GM18861 (cell line): Measurements from ENCODE around the gene PLCD3.

Experiments
- ATAC-seq: cut with Tn5 transposase; IDR thresholded peaks from one replicate; pipeline ENCODE4 v1.9.1; 2021; ENCODE audit not compliant: unreplicated experiment

Gene PLCD3

DNA sequence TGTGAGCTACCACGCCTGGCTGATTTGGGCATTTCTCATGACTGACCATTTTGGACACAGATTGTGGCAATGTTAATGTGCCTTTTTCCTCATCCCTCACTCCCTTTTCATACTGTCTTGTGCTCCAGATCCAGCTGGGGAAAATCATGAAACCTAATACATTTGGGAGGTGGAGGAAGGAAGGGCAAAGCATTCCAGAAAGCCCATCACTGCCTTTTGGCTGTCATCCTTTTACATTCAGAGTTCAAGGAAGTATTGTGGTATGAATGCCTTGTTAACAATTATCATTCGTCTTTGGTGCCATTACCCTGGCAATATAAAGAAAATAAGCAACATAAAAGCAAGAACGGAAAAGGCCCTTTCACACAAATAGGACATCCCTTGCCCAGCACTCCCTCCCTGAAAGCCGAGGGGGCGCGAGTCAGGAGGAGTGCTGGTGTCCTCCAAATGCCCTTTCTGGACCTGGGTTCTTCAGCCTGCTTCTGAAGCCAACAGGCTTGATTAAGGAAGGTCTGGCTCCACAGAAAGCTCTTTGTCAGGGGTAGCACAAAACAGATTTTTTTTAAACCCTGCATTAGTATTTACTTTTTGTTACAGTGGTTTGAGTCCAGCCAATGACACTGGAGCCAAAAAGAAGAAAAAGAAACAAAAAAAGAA, 51.1 kb downstream of the PLCD3 start:
- no peak for ATAC-seq

DNA sequence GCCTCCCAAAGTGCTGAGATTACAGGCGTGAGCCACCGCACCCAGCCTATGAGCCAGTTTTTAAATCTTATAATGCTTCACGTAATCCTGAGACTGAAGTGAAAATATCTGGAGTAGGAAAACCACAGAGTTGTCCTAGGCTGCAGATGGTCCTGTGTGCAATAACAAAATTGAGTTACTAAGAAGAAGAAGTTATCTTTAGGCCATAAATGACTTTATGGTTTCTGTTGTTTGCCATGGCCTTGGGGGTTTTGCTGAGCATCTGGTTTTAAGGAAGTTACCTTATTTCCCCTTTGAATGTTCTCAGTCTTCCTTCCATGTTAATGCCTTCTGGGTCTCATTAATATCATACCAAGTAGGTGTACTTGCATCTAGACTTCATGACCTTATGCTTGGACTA, 54.7 kb downstream of the PLCD3 start:
- no peak for ATAC-seq

GRCh38 chr17:45073414-45074070, 58.8 kb downstream of the PLCD3 start:
- ATAC-seq = no peak

DNA sequence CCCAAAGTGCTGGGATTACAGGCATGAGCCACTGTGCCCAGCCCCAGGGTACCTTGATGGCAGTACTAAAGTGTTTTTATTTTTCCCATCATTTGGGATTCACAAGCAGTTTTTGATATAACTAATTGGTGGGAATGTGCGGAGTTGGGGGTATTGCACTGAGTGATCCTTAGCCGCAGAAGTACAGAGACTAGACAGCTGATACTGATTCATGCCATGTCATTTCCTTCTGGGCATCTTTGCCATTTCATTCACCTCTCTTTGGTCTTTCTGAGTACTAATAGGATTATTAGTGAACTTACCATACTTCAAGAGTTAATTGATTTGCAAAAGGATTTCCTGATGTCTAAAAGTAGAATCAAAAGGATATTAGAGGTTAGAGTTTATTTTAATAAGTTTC, 61.5 kb downstream of the PLCD3 start:
- no peak for ATAC-seq

GRCh38 chr17:45070001-45070400, 62.3 kb downstream of the PLCD3 start:
- no peak for ATAC-seq

- ATAC-seq = no peak
Observed at GRCh38 chr17:45067637-45068036, 64.7 kb downstream of the PLCD3 start.

GRCh38 chr17:45063198-45063597, 69.1 kb downstream of the PLCD3 start:
- no peak for ATAC-seq

GRCh38 chr17:45061606-45062205, 70.6 kb downstream of the PLCD3 start:
- no peak for ATAC-seq

- peak; percentile 84 for ATAC-seq
Observed at GRCh38 chr17:45060797-45061605, 71.3 kb downstream of the PLCD3 start, which contains the start of gene NMT1. TSS of gene NMT1 (plus strand) at chr17:45061317. CDS start at chr17:45061330, 13 bp downstream.

DNA sequence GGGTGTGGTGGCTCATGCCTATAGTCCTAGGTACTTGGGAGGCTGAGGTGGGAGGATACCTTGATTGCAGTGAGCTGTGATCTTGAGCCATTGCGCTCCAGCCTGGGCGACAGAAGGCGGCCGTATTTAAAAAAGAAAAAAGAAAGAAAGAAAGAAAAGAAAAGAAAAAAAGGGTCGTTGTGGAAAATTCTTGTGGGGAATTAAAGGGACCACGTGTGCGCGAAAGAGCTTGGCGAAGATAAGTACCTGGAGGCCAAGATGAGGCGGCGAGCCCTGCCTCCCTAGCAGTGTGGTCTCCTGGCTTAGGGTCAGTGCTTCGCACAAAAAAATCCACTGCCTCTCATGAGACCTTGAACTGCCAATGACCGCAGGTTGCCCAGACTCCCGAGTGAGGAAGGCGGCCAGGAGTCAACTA, 71.9 kb downstream of the PLCD3 start:
- ATAC-seq = no peak
